Measurements from ENCODE around the gene IL10RB.
"Not testable (repeated sequence)": the region's sequence is repeated elsewhere in the genome, so short reads cannot be mapped to it uniquely, and the experiment has no call there.

DNA sequence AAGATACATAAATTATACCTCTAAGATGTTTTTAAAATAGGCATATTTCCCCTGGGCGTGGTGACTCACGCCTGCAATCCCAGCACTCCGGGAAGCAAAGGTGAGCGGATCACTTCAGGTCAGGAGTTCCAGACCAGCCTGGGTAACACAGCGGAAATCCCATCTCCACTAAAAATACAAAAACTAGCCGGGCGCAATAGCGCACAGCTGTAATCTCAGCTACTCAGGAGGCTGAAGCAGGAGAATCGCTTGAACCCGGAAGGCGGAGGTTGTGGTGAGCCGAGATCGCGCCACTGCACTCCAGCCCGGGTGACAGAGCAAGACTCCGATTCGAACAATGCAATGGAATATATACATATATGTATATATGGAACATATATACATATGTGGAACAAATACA lies 54.8 kb downstream of the IL10RB start:
- TF ChIP-seq, protein P1, sequence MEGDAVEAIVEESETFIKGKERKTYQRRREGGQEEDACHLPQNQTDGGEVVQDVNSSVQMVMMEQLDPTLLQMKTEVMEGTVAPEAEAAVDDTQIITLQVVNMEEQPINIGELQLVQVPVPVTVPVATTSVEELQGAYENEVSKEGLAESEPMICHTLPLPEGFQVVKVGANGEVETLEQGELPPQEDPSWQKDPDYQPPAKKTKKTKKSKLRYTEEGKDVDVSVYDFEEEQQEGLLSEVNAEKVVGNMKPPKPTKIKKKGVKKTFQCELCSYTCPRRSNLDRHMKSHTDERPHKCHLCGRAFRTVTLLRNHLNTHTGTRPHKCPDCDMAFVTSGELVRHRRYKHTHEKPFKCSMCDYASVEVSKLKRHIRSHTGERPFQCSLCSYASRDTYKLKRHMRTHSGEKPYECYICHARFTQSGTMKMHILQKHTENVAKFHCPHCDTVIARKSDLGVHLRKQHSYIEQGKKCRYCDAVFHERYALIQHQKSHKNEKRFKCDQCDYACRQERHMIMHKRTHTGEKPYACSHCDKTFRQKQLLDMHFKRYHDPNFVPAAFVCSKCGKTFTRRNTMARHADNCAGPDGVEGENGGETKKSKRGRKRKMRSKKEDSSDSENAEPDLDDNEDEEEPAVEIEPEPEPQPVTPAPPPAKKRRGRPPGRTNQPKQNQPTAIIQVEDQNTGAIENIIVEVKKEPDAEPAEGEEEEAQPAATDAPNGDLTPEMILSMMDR (IDR thresholded peaks at IDR 0.05), result not testable (repeated sequence)
- not testable (repeated sequence) for TF ChIP-seq POLR2A (IDR thresholded peaks at IDR 0.05)
